ENCODE data around the gene FAM9B.

GRCh38 chrX:9038244-9038643, 4.3 kb upstream of the FAM9B start:
- TF ChIP-seq CTCF (IDR thresholded peaks at IDR 0.05), result no peak
- no peak for TF ChIP-seq POLR2A (IDR thresholded peaks at IDR 0.05)

Measured in thyroid gland (tissue), 4 donors.